Esophagus (tissue), 2 donors: ENCODE results near the gene IFNAR1. TPM values are rescaled to one million over a fixed set of nuclear protein-coding genes. Genes with fewer than 3 reads are reported as not detected.

Experiments
- H3K27ac ChIP-seq, 2 donors: one replicate each; pipeline ENCODE4 v1.5.1; 2013; ENCODE audit warnings: low read depth in 2 of 2, mild to moderate bottlenecking in 2 of 2, inconsistent platforms in 1 of 2, low read length in 1 of 2, moderate library complexity in 1 of 2
- H3K27me3 ChIP-seq, 2 donors: one replicate each; pipeline ENCODE4 v1.6.1; 2013; ENCODE audit warnings: low read length in 2 of 2, control low read depth in 1 of 2, mild to moderate bottlenecking in 1 of 2; ENCODE audit not compliant: insufficient read depth in 2 of 2, control insufficient read depth in 1 of 2
- H3K36me3 ChIP-seq, 2 donors: one replicate each; pipeline ENCODE4 v1.6.1; 2013; ENCODE audit warnings: low read length in 1 of 2; ENCODE audit not compliant: control insufficient read depth in 2 of 2, insufficient read depth in 2 of 2
- H3K4me1 ChIP-seq, 2 donors: one replicate each; pipeline ENCODE4 v1.6.1; 2013; ENCODE audit warnings: low read length in 1 of 2; ENCODE audit not compliant: control insufficient read depth in 2 of 2, insufficient read depth in 2 of 2
- H3K4me3 ChIP-seq, 2 donors: one replicate each; pipeline ENCODE4 v1.5.1; 2013; ENCODE audit warnings: low read length in 2 of 2, mild to moderate bottlenecking in 2 of 2, low read depth in 1 of 2, moderate library complexity in 1 of 2
- H3K9me3 ChIP-seq, 2 donors: one replicate each; pipeline ENCODE4 v1.6.1; 2013; ENCODE audit warnings: mild to moderate bottlenecking in 2 of 2, low read depth in 1 of 2, low read length in 1 of 2, moderate library complexity in 1 of 2; ENCODE audit not compliant: control insufficient read depth in 2 of 2, insufficient read depth in 1 of 2
- WGBS, 2 donors: extraction: QIAGEN DNeasy Blood & Tissue Kit; methylation state at CpG; one replicate each; pipeline ENCODE4 v1.1.7; 2013; 5-methylcytosine and 5-hydroxymethylcytosine counted together
- polyA plus RNA-seq, 2 donors: library from polyadenylated mRNA; stranded (reverse); fragments of 200-250 nt; gene quantifications; one replicate each; pipeline ENCODE4 v1.2.3, GENCODE V29; 2013
- donor health status: healthy with polysubstance abuse.
- donor health status: Bipolar disorder and iron deficiency.

IFNAR1 gene
- polyA plus RNA-seq, 2 donors: 9.0 to 14.1 TPM

- no peaks in the 10 kb centered on the region for H3K9me3 ChIP-seq
- no peak overlapping the region for H3K4me3 ChIP-seq
- H3K4me1 ChIP-seq: peaks cover 7% of the 10 kb centered on the region in 2 donors
- H3K36me3 ChIP-seq: peaks cover 0 to 8% of the 10 kb centered on the region in 2 donors
- no peak overlapping the region for H3K27ac ChIP-seq
- no peaks in the 10 kb centered on the region for H3K27me3 ChIP-seq
- WGBS, 2 donors: 85 to 86% methylated on average over 1 of the region's 1 CpG
Observed at GRCh38 chr21:33332143-33332542, 7.4 kb downstream of the IFNAR1 start.

- 74 to 82% methylated on average over 4 of the region's 4 CpGs for WGBS, 2 donors
- H3K9me3 ChIP-seq: no peaks in the 10 kb centered on the region
- no peak overlapping the region for H3K4me3 ChIP-seq
- H3K27ac ChIP-seq: no peak overlapping the region
- H3K4me1 ChIP-seq: peaks cover 6 to 7% of the 10 kb centered on the region in 2 donors
- H3K27me3 ChIP-seq: no peaks in the 10 kb centered on the region
- H3K36me3 ChIP-seq: peaks cover 0 to 8% of the 10 kb centered on the region in 2 donors
Observed at GRCh38 chr21:33334191-33334590, 9.4 kb downstream of the IFNAR1 start.

- H3K4me1 ChIP-seq: peaks cover 6 to 7% of the 10 kb centered on the region in 2 donors
- H3K36me3 ChIP-seq: peaks cover 0 to 8% of the 10 kb centered on the region in 2 donors
- H3K27me3 ChIP-seq: no peaks in the 10 kb centered on the region
- no peak overlapping the region for H3K4me3 ChIP-seq
- H3K9me3 ChIP-seq: no peaks in the 10 kb centered on the region
- no peak overlapping the region for H3K27ac ChIP-seq
- whole genome bisulfite sequencing, 2 donors: 81 to 82% methylated on average over 2 of the region's 2 CpGs
Observed at GRCh38 chr21:33334824-33335223, 10.1 kb downstream of the IFNAR1 start.

GRCh38 chr21:33339135-33339534 is 14.4 kb downstream of the IFNAR1 start:
- H3K9me3 ChIP-seq: no peaks in the 10 kb centered on the region
- H3K27me3 ChIP-seq: no peaks in the 10 kb centered on the region
- no peak overlapping the region for H3K27ac ChIP-seq
- WGBS, 2 donors: 79 to 83% methylated on average over 1 of the region's 1 CpG
- H3K36me3 ChIP-seq: peaks cover 0 to 7% of the 10 kb centered on the region in 2 donors
- H3K4me1 ChIP-seq: no peaks in the 10 kb centered on the region
- no peak overlapping the region for H3K4me3 ChIP-seq

DNA sequence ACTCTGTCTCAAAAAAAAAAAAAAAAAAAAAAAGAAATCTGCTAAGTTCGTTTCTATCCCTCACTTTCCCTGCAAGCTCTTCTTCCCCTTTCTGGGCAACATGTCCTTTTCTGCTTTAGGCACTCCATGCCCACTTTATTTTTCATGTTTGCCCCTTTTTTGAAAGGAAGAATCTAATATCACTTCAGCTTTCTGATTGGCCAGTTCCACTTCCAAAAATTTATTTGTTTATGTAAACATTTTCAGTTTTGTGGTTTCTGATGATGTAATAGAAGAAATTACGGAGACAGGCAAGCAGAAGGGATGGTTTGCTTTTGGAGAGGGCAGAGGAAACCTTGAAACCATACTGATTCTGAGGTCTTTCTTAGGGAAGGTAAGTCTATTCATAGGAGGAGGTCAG is 15.1 kb downstream of the IFNAR1 start:
- H3K27ac ChIP-seq: no peak overlapping the region
- 47 to 56% methylated on average over 2 of the region's 2 CpGs for WGBS, 2 donors
- no peak overlapping the region for H3K4me3 ChIP-seq
- H3K36me3 ChIP-seq: peaks cover 0 to 7% of the 10 kb centered on the region in 2 donors
- no peaks in the 10 kb centered on the region for H3K4me1 ChIP-seq
- H3K9me3 ChIP-seq: no peaks in the 10 kb centered on the region
- H3K27me3 ChIP-seq: no peaks in the 10 kb centered on the region

DNA sequence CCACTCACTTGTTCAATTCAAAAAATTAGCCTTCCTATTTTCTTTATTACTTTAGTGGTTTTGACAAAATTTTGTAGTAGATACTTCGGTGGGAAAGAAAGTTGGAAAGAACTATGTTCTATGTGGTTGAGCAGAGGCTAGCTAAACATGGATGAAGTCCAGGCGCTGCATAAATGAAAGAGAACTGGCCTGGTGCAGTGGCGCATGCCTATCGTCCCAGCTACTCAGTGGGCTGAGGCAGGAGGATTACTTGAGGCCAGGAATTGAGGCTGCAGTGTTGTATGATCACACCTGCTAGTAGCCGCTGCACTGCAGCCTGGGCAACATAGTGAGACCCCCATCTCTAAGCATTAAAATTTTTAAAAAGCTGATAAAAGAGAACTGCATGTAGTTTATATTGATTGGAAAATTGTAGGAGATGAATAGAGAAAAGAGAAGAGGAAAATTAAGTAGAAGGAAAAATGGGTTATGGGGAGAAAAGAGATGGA is 21.0 kb downstream of the IFNAR1 start:
- H3K4me1 ChIP-seq: no peaks in the 10 kb centered on the region
- peaks cover 0 to 9% of the 10 kb centered on the region in 2 donors for H3K36me3 ChIP-seq
- H3K27me3 ChIP-seq: no peaks in the 10 kb centered on the region
- no peaks in the 10 kb centered on the region for H3K9me3 ChIP-seq
- 93 to 94% methylated on average over 5 of the region's 5 CpGs for WGBS, 2 donors
- H3K4me3 ChIP-seq: no peak overlapping the region
- no peak overlapping the region for H3K27ac ChIP-seq

GRCh38 chr21:33348706-33349105 is 23.9 kb downstream of the IFNAR1 start:
- WGBS, 2 donors: 83 to 90% methylated on average over 3 of the region's 3 CpGs
- Histone ChIP-seq H3K27me3 (no peaks in the 10 kb centered on the region), H3K4me3 (no peak overlapping the region), H3K9me3 (no peaks in the 10 kb centered on the region), H3K27ac (no peak overlapping the region), H3K4me1 (no peaks in the 10 kb centered on the region), H3K36me3 (peaks cover 0 to 8% of the 10 kb centered on the region in 2 donors)

- no peak overlapping the region for H3K27ac ChIP-seq
- WGBS, 2 donors: 89 to 95% methylated on average over 3 of the region's 3 CpGs
- no peaks in the 10 kb centered on the region for H3K27me3 ChIP-seq
- no peaks in the 10 kb centered on the region for H3K4me1 ChIP-seq
- no peaks in the 10 kb centered on the region for H3K9me3 ChIP-seq
- peaks cover 0 to 6% of the 10 kb centered on the region in 2 donors for H3K36me3 ChIP-seq
- no peak overlapping the region for H3K4me3 ChIP-seq
Observed at GRCh38 chr21:33350676-33351075, 25.9 kb downstream of the IFNAR1 start.

DNA sequence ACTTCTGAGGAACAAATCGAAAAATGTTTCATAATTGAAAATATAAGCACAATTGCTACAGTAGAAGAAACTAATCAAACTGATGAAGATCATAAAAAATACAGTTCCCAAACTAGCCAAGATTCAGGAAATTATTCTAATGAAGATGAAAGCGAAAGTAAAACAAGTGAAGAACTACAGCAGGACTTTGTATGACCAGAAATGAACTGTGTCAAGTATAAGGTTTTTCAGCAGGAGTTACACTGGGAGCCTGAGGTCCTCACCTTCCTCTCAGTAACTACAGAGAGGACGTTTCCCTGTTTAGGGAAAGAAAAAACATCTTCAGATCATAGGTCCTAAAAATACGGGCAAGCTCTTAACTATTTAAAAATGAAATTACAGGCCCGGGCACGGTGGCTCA is 30.6 kb downstream of the IFNAR1 start:
- Histone ChIP-seq H3K4me1 (no peaks in the 10 kb centered on the region), H3K27ac (no peak overlapping the region), H3K9me3 (no peaks in the 10 kb centered on the region), H3K36me3 (peaks cover 4 to 14% of the 10 kb centered on the region in 2 donors), H3K4me3 (no peak overlapping the region), H3K27me3 (no peaks in the 10 kb centered on the region)
- WGBS, 2 donors: 87 to 88% methylated on average over 6 of the region's 6 CpGs

DNA sequence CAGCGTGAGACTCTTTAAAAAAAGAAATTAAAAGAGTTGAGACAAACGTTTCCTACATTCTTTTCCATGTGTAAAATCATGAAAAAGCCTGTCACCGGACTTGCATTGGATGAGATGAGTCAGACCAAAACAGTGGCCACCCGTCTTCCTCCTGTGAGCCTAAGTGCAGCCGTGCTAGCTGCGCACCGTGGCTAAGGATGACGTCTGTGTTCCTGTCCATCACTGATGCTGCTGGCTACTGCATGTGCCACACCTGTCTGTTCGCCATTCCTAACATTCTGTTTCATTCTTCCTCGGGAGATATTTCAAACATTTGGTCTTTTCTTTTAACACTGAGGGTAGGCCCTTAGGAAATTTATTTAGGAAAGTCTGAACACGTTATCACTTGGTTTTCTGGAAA is 31.2 kb downstream of the IFNAR1 start:
- WGBS, 2 donors: 66 to 78% methylated on average over 11 of the region's 11 CpGs
- Histone ChIP-seq H3K27me3 (no peaks in the 10 kb centered on the region), H3K4me3 (no peak overlapping the region), H3K4me1 (no peaks in the 10 kb centered on the region), H3K27ac (no peak overlapping the region), H3K36me3 (peaks cover 4 to 14% of the 10 kb centered on the region in 2 donors), H3K9me3 (no peaks in the 10 kb centered on the region)
